Measurements from ENCODE around the gene NRSN2.

- no peak for TF ChIP-seq CTCF (IDR thresholded peaks at IDR 0.05; ENCODE audit: low read depth, low read length)
- no peak for TF ChIP-seq MYC (IDR thresholded peaks at IDR 0.05; ENCODE audit: low read depth, low read length)
- TF ChIP-seq MAX (IDR thresholded peaks at IDR 0.05; ENCODE audit: low read depth, low read length) = peak; percentile 9; the same call in 1 of the 2 replicates
Measured at GRCh38 chr20:363319-364078, 16.6 kb downstream of the NRSN2 start.

All from NB4 (cell line).